A673 (cell line): ENCODE results near the gene DMD. TPM values are rescaled to one million over a fixed set of nuclear protein-coding genes. Genes with fewer than 3 reads are reported as not detected.

Source experiments
- BruUV-seq: library from RNA; stranded (reverse); fragments of 400-500 nt; replicated peaks from 2 replicates; lab custom pipeline; 2021; lab: Mats Ljungman, UMichigan
- CTCF ChIA-PET: fragments of 300-600 bp; sonication (Branson Sonifier 250); formaldehyde crosslinking; loops from one replicate; lab custom pipeline; 2022; ENCODE audit warnings: antibody characterized with exemption; lab: Charles Lee
- POLR2A ChIA-PET: fragments of 300-600 bp; sonication (Branson Sonifier 250); formaldehyde crosslinking; loops from one replicate; lab custom pipeline; 2022; ENCODE audit warnings: antibody characterized with exemption; ENCODE audit not compliant: low non-redundant PET; lab: Charles Lee
- DNase-seq: peaks from one replicate; pipeline ENCODE4 v3.0.0-alpha.2; 2015; ENCODE audit warnings: low spot score
- H3K27ac ChIP-seq: fragments of 200-600 bp; sonication (generic); 2 replicates; pipeline ENCODE4 v1.5.1; 2016; ENCODE audit warnings: mixed run types, low read depth, mild to moderate bottlenecking, mixed read lengths, antibody characterized with exemption, low read length; ENCODE audit not compliant: poor library complexity, severe bottlenecking
- H3K27me3 ChIP-seq: fragments of 200-600 bp; sonication (generic); replicated peaks from 2 replicates; pipeline ENCODE4 v1.6.1; 2017; ENCODE audit warnings: mixed run types, low read depth, mild to moderate bottlenecking, mixed read lengths, antibody characterized with exemption, low read length; ENCODE audit not compliant: insufficient read depth, poor library complexity
- H3K36me3 ChIP-seq: fragments of 200-600 bp; sonication (generic); 2 replicates; pipeline ENCODE4 v1.6.1; 2016; ENCODE audit warnings: mixed run types, mild to moderate bottlenecking, mixed read lengths, antibody characterized with exemption, low read length; ENCODE audit not compliant: insufficient read depth, poor library complexity, severe bottlenecking
- H3K4me1 ChIP-seq: fragments of 200-600 bp; sonication (generic); 2 replicates; pipeline ENCODE4 v1.6.1; 2017; ENCODE audit warnings: mixed run types, mild to moderate bottlenecking, mixed read lengths, antibody characterized with exemption, low read length; ENCODE audit not compliant: insufficient read depth, poor library complexity, severe bottlenecking
- H3K4me3 ChIP-seq: fragments of 200-600 bp; sonication (generic); 2 replicates; pipeline ENCODE4 v1.5.1; 2016; ENCODE audit warnings: low read depth, mixed run types, mild to moderate bottlenecking, mixed read lengths, low read length; ENCODE audit not compliant: poor library complexity, severe bottlenecking
- H3K9me3 ChIP-seq: fragments of 200-600 bp; sonication (generic); 2 replicates; pipeline ENCODE4 v1.6.1; 2016; ENCODE audit warnings: mixed run types, low read depth, mild to moderate bottlenecking, mixed read lengths, antibody characterized with exemption, low read length; ENCODE audit not compliant: poor library complexity, severe bottlenecking
- CTCF ChIP-seq: fragments of 300-800, 200-600 bp; sonication (generic); conservative IDR thresholded peaks from 2 replicates; pipeline ENCODE4 v1.5.1; 2017; ENCODE audit warnings: low read depth, mild to moderate bottlenecking, antibody characterized with exemption, low read length, moderate library complexity, mixed read lengths
- EZH2 ChIP-seq: fragments of 200-600 bp; sonication (generic); IDR thresholded peaks from 2 replicates; pipeline ENCODE4 v1.6.1; 2017; ENCODE audit warnings: borderline replicate concordance, low read depth, mild to moderate bottlenecking, mixed read lengths, antibody characterized with exemption, low read length; ENCODE audit not compliant: poor library complexity, severe bottlenecking
- intact Hi-C: fragments of 100-400 bp; cut with micrococcal nuclease; formaldehyde crosslinking; loops from one replicate; pipeline ENCODE4 v1.10.0; 2022; ENCODE audit not compliant: unreplicated experiment
- total RNA-seq: library from RNA; stranded (reverse); gene quantifications from 2 replicates; pipeline ENCODE4 v1.2.3, GENCODE V29; 2021

The DMD gene
- total RNA-seq, 1 experiment from 2014 or later = 5.4 TPM

GRCh38 chrX:32851556-32851955 lies 359.8 kb downstream of the DMD start:
- ChIA-PET CTCF (no interaction called here), POLR2A (no interaction called here)
- TF ChIP-seq EZH2 (no peak), CTCF (no peak)
- Histone ChIP-seq H3K4me1 (no peaks in the 10 kb centered on the region), H3K4me3 (no peak overlapping the region), H3K9me3 (no peaks in the 10 kb centered on the region), H3K27me3 (no peaks in the 10 kb centered on the region), H3K36me3 (no peaks in the 10 kb centered on the region), H3K27ac (no peak overlapping the region)
- no TSS peak for BruUV-seq
- intact Hi-C loops = no loop called here
- no peak for DNase-seq

- H3K9me3 ChIP-seq = no peaks in the 10 kb centered on the region
- intact Hi-C loops = no loop called here
- DNase-seq = no peak
- POLR2A ChIA-PET = no interaction called here
- H3K4me3 ChIP-seq = no peak overlapping the region
- no peak for TF ChIP-seq EZH2
- TF ChIP-seq CTCF = no peak
- H3K27me3 ChIP-seq = no peaks in the 10 kb centered on the region
- no peaks in the 10 kb centered on the region for H3K4me1 ChIP-seq
- CTCF ChIA-PET = no interaction called here
- BruUV-seq = no TSS peak
- no peak overlapping the region for H3K27ac ChIP-seq
- no peaks in the 10 kb centered on the region for H3K36me3 ChIP-seq
These were observed 363.4 kb downstream of the DMD start for GRCh38 chrX:32847921-32848320.

GRCh38 chrX:32842053-32842452 lies 369.3 kb downstream of the DMD start:
- no peaks in the 10 kb centered on the region for H3K4me1 ChIP-seq
- no peaks in the 10 kb centered on the region for H3K9me3 ChIP-seq
- no peaks in the 10 kb centered on the region for H3K27me3 ChIP-seq
- ChIA-PET CTCF (no interaction called here), POLR2A (no interaction called here)
- intact Hi-C loops = no loop called here
- no peak overlapping the region for H3K27ac ChIP-seq
- no peak overlapping the region for H3K4me3 ChIP-seq
- DNase-seq = no peak
- H3K36me3 ChIP-seq = no peaks in the 10 kb centered on the region
- BruUV-seq = no TSS peak
- TF ChIP-seq EZH2 (no peak), CTCF (no peak)
